Parathyroid adenoma (tissue), 2 donors: ENCODE measurements around the gene HSPA12A.

Experiments
- H2AFZ ChIP-seq: fragments of 300-600 bp; sonication (generic); one replicate; pipeline ENCODE4 v1.7.0; 2017; ENCODE audit warnings: antibody characterized with exemption, mild to moderate bottlenecking
- H3K27ac ChIP-seq: fragments of 300-600 bp; sonication (generic); one replicate; pipeline ENCODE4 v1.7.0; 2017
- H3K27me3 ChIP-seq: fragments of 300-600 bp; sonication (generic); one replicate; pipeline ENCODE4 v1.7.0; 2017; ENCODE audit warnings: low read length; ENCODE audit not compliant: control insufficient read depth, insufficient read depth
- H3K36me3 ChIP-seq: fragments of 300-600 bp; sonication (generic); one replicate; pipeline ENCODE4 v1.7.0; 2017; ENCODE audit warnings: low read length; ENCODE audit not compliant: control insufficient read depth, insufficient read depth
- H3K4me1 ChIP-seq: fragments of 300-600 bp; sonication (generic); one replicate; pipeline ENCODE4 v1.7.0; 2017; ENCODE audit warnings: control low read depth
- H3K4me2 ChIP-seq: fragments of 300-600 bp; sonication (generic); one replicate; pipeline ENCODE4 v1.7.0; 2017; ENCODE audit warnings: low read length
- H3K4me3 ChIP-seq: fragments of 300-600 bp; sonication (generic); one replicate; pipeline ENCODE4 v1.7.0; 2017; ENCODE audit warnings: low read depth, low read length
- H3K79me2 ChIP-seq: fragments of 300-600 bp; sonication (generic); one replicate; pipeline ENCODE4 v1.7.0; 2017; ENCODE audit warnings: control low read depth
- H3K9ac ChIP-seq: fragments of 300-600 bp; sonication (generic); one replicate; pipeline ENCODE4 v1.7.0; 2017; ENCODE audit warnings: mild to moderate bottlenecking
- H3K9me3 ChIP-seq: fragments of 300-600 bp; sonication (generic); one replicate; pipeline ENCODE4 v1.7.0; 2017; ENCODE audit warnings: low read length; ENCODE audit not compliant: control insufficient read depth
- TF ChIP-seq, protein P1 (sequence below): fragments of 300-600 bp; sonication (generic); IDR thresholded peaks from one replicate; pipeline ENCODE4 v1.7.0; 2017; ENCODE audit warnings: antibody characterized with exemption, mild to moderate bottlenecking
- donor health status: primary hyperparathyroidism.

HSPA12A gene

DNA sequence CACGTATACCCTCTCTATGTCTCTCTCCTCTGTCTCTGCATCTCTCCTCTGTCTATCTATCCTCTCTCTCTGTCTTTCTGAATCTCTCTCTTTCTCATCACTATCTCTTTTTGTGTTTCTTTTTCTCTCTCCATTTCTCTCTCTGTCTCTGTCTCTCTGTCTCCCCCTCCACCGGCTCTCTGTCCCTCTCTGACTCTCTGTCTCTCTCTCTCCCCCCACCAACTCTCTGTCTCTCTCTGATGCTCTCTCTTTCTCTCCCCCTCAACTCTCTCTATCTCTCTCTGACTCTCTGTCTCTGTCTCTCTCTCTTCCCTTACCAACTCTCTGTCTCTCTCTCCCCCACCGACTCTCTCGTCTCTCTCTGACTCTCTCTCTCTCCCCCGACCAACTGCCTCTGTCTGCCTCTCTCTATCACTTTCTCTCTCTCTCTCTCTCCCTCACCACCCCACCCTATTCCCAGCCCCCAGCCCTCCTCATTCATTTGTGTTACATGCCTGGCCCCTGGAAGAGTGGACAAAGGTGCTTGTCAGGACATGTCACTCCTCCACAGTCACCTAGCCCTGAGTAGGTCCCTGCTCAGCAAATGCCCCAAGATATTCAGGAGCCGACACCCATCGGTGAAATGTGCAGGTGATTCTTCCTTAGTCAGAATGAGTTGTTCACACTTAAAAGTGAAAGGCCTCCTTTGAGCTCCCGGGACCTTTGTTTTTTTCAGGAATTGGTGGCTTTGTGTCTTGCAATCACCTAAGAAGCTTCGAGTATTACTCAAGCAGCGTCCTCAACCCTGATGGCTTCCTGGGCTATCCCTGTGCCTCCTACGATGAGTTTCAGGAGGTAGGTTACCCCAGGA lies 108.0 kb downstream of the HSPA12A start:
- TF ChIP-seq, protein P1, sequence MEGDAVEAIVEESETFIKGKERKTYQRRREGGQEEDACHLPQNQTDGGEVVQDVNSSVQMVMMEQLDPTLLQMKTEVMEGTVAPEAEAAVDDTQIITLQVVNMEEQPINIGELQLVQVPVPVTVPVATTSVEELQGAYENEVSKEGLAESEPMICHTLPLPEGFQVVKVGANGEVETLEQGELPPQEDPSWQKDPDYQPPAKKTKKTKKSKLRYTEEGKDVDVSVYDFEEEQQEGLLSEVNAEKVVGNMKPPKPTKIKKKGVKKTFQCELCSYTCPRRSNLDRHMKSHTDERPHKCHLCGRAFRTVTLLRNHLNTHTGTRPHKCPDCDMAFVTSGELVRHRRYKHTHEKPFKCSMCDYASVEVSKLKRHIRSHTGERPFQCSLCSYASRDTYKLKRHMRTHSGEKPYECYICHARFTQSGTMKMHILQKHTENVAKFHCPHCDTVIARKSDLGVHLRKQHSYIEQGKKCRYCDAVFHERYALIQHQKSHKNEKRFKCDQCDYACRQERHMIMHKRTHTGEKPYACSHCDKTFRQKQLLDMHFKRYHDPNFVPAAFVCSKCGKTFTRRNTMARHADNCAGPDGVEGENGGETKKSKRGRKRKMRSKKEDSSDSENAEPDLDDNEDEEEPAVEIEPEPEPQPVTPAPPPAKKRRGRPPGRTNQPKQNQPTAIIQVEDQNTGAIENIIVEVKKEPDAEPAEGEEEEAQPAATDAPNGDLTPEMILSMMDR: no peak
- Histone ChIP-seq H3K27me3 (no peaks in the 10 kb centered on the region), H3K4me2 (no peak overlapping the region), H3K27ac (no peak overlapping the region), H3K79me2 (no peaks in the 10 kb centered on the region), H3K4me1 (no peaks in the 10 kb centered on the region), H2AFZ (no peak overlapping the region), H3K9me3 (no peaks in the 10 kb centered on the region), H3K9ac (no peak overlapping the region), H3K4me3 (no peak overlapping the region), H3K36me3 (no peaks in the 10 kb centered on the region)

DNA sequence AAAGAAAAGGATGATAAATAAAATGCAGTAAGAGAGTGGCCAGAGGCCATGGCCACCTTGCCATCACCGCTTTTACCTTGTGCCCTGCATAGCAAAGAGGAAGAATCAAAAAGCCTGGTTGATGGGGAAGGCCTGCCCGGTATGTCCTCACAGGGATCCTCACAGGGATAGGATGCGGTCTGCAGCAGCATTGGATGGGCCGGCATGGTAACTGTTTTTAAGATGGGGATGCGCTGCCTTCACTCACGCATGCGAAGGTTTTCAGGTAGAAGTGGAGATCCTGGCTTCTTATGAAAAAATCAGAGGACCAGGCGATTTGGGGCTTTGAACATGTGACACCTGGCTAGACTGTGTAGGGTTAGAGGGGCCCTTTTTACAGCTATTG lies 109.2 kb downstream of the HSPA12A start:
- H3K27ac ChIP-seq: no peak overlapping the region
- H3K4me3 ChIP-seq: no peak overlapping the region

DNA sequence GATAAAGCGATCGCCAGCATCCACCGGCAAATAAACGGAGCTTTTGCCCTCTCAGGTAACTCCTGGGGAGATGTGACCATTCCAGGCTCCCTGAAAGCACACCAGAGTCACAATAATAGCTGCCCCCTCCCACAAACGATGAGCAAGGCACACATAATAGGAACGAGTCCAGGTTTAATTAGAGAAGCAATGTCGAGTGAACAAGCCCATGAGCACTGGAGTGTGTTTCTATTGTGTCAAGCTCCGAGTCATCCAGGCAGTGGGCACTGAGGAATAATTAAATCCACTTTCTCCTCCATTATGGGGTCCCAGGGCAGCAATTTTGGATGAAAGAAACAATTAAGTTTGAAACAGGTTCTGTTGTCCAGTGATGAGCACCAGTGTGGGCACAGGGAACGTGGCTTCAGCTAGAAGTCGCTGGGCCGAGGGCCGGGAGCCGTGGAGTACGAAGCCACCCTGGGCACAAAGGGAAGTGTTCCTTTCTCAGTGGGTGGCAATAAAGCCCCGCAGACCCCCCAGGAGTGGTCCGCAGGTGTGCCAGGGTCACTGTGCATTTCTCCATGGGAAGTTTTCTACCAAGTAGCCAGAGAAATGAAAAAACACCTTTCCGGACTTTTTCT lies 109.7 kb downstream of the HSPA12A start:
- no peaks in the 10 kb centered on the region for H3K36me3 ChIP-seq
- H3K4me2 ChIP-seq: no peak overlapping the region
- no peak overlapping the region for H3K27ac ChIP-seq
- TF ChIP-seq, protein P1: no peak
- H2AFZ ChIP-seq: no peak overlapping the region
- no peaks in the 10 kb centered on the region for H3K4me1 ChIP-seq
- H3K27me3 ChIP-seq: no peaks in the 10 kb centered on the region
- H3K4me3 ChIP-seq: no peak overlapping the region
- no peaks in the 10 kb centered on the region for H3K9me3 ChIP-seq
- H3K9ac ChIP-seq: no peak overlapping the region
- H3K79me2 ChIP-seq: no peaks in the 10 kb centered on the region

More for the DNA sequence above, 109.2 kb downstream of the HSPA12A start:
- TF ChIP-seq, protein P1: no peak
- no peaks in the 10 kb centered on the region for H3K4me1 ChIP-seq
- H3K9ac ChIP-seq: no peak overlapping the region
- H3K36me3 ChIP-seq: no peaks in the 10 kb centered on the region
- H3K79me2 ChIP-seq: no peaks in the 10 kb centered on the region
- no peak overlapping the region for H3K4me2 ChIP-seq
- H3K27me3 ChIP-seq: no peaks in the 10 kb centered on the region
- no peaks in the 10 kb centered on the region for H3K9me3 ChIP-seq
- no peak overlapping the region for H2AFZ ChIP-seq

DNA sequence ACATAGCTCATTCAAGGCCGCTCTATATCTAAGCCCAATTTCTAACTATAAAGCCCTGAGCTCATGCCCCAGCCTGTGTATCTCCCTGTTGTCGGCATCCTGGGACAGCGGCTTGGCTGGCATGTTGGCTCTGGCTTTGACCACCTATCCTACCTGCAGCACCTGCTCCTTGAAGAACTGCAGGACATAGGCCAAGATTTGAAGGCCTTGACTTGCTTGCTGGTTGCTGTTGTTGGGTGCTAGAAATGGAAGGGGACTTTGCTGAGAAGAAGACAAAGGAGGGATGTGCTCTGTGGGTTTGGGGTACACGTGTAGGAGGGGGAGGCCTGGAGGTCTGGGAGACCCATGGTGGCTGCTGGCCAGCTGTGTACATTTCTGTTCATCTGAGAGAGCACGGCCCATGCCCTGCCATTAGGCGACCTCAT lies 110.5 kb downstream of the HSPA12A start:
- H3K9me3 ChIP-seq: no peaks in the 10 kb centered on the region
- no peak overlapping the region for H3K27ac ChIP-seq
- H3K9ac ChIP-seq: no peak overlapping the region

More for the DNA sequence above, 110.5 kb downstream of the HSPA12A start:
- Histone ChIP-seq H3K4me3 (no peak overlapping the region), H3K36me3 (no peaks in the 10 kb centered on the region), H3K4me1 (no peaks in the 10 kb centered on the region), H3K79me2 (no peaks in the 10 kb centered on the region), H2AFZ (no peak overlapping the region), H3K27me3 (no peaks in the 10 kb centered on the region), H3K4me2 (no peak overlapping the region)
- TF ChIP-seq, protein P1: no peak
